Adrenal gland (tissue), 12 donors: ENCODE data around the gene ZSWIM9. TPM values are rescaled to one million over a fixed set of nuclear protein-coding genes. Genes with fewer than 3 reads are reported as not detected.
"Not testable (repeated sequence)": the region's sequence is repeated elsewhere in the genome, so short reads cannot be mapped to it uniquely, and the experiment has no call there.

Experiments used
- DNase-seq, 7 donors: peaks; one replicate each; pipeline ENCODE4 v3.0.0-alpha.2; 2019 to 2020
- H3K27ac ChIP-seq, 5 donors: fragments of 200-600 bp; sonication (generic) in 4 of 5; 1 replicate in 3 of 5; 2 replicates in 2 of 5; pipeline versions ENCODE4 v1.5.1 to v1.8.0; 2016 to 2020; ENCODE audit warnings: mild to moderate bottlenecking in 1 of 5
- H3K27me3 ChIP-seq: fragments of 200-600 bp; 2 replicates; pipeline ENCODE4 v1.8.0; 2021
- H3K36me3 ChIP-seq, 2 donors: fragments of 200-600 bp; replicated peaks in 1 of 2; 1 replicate in 1 of 2; 2 replicates in 1 of 2; pipeline versions ENCODE4 v1.5.1 to v1.8.0; 2018 to 2022
- H3K4me1 ChIP-seq, 2 donors: fragments of 200-600 bp; replicated peaks in 1 of 2; 1 replicate in 1 of 2; 2 replicates in 1 of 2; pipeline versions ENCODE4 v1.5.1 to v1.8.0; 2018 to 2021
- H3K4me3 ChIP-seq, 4 donors: fragments of 200-600 bp; sonication (generic) in 3 of 4; one replicate each; pipeline ENCODE4 v1.5.1; 2016 to 2018
- H3K9me3 ChIP-seq, 3 donors: fragments of 200-600 bp; sonication (generic) in 1 of 3; replicated peaks in 1 of 3; 1 replicate in 2 of 3; 2 replicates in 1 of 3; pipeline versions ENCODE4 v1.5.1 to v1.8.0; 2016 to 2021
- POLR2A ChIP-seq, 2 donors: fragments of 450-650 bp; IDR thresholded peaks; one replicate each; pipeline ENCODE4 v1.6.1; 2017; ENCODE audit warnings: antibody characterized with exemption in 2 of 2, mild to moderate bottlenecking in 2 of 2, moderate library complexity in 1 of 2
- WGBS, 4 donors: extraction: QIAGEN DNeasy Blood & Tissue Kit in 2 of 4; methylation state at CpG; one replicate each; pipeline versions ENCODE4 v1.1.5 to v1.1.7; 2013 to 2017; 5-methylcytosine and 5-hydroxymethylcytosine counted together
- intact Hi-C, 2 donors: fragments of 100-400 bp; cut with DNase I; formaldehyde crosslinking; loops; one replicate each; pipeline versions ENCODE4 v1.14.1 to v1.15.0; 2022 to 2023
- polyA plus RNA-seq, 3 donors: library from polyadenylated mRNA; stranded (reverse); fragments of 200-250 nt in 2 of 3; fragments of 350-450 nt in 1 of 3; fragmentation: Illumina TruSeq in 1 of 3; extraction: RNeasy Lipid Tissue Mini Kit (QIAGEN cat#74804) in 1 of 3; gene quantifications; one replicate each; pipeline ENCODE4 v1.2.3, GENCODE V29; 2013 to 2014
- total RNA-seq, 9 donors: library from RNA; depleted of rRNA in 4 of 9; stranded (reverse); fragments of >200 nt in 4 of 9; fragments of 120-200 nt in 1 of 9; fragmentation: NEBNext Ultra II Directional in 1 of 9; extraction: Animal tissue kit (Norgen Biotek cat#: 25700) in 1 of 9; gene quantifications; one replicate each; pipeline versions ENCODE4 v1.1.0 to v1.2.4, GENCODE V29; 2013 to 2023
- TF ChIP-seq, protein P1 (sequence below), 6 experiments: fragments of 450-650 bp in 4 of 6; fragments of 200-600 bp in 2 of 6; sonication (generic) in 1 of 6; IDR thresholded peaks; 1 replicate in 5 of 6; 2 replicates in 1 of 6; pipeline versions ENCODE4 v1.5.1 to v1.8.0; 2016 to 2021; ENCODE audit warnings: antibody characterized with exemption in 6 of 6, mild to moderate bottlenecking in 2 of 6, moderate library complexity in 1 of 6
- donor health status: healthy with polysubstance abuse.
- donor health status: Bipolar disorder and iron deficiency.
- donor health status: DM: yes; HTN: yes; CAD: no.
- donor health status: DM: no; HTN: no; CAD: no.
- donor health status: DM: no; HTN: no; CAD: no.
- donor health status: DM: yes; HTN: yes; CAD: no.

ZSWIM9 gene
- total and polyA plus RNA-seq, 12 donors, result 0.52 to 8.0 (median 3.8) TPM

DNA sequence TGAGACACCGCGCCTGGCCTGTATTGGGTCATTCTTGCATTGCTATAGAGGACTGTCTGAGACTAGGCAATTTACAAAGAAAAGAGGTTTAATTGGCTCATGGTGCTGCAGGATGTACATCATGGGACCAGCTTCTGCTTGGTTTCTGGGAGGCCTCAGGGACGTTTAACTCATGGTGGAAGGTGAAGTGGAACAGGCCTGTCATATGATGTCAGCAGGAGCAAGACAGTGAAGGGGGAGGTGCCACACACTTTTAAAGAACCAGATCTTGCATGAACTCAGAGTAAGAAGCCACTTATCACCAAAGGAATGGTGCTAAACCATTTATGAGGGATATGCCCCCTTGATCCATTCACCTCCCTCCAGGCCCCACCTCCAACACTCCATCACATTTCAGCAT is 66.6 kb downstream of the ZSWIM9 start:
- TF ChIP-seq, protein P1, sequence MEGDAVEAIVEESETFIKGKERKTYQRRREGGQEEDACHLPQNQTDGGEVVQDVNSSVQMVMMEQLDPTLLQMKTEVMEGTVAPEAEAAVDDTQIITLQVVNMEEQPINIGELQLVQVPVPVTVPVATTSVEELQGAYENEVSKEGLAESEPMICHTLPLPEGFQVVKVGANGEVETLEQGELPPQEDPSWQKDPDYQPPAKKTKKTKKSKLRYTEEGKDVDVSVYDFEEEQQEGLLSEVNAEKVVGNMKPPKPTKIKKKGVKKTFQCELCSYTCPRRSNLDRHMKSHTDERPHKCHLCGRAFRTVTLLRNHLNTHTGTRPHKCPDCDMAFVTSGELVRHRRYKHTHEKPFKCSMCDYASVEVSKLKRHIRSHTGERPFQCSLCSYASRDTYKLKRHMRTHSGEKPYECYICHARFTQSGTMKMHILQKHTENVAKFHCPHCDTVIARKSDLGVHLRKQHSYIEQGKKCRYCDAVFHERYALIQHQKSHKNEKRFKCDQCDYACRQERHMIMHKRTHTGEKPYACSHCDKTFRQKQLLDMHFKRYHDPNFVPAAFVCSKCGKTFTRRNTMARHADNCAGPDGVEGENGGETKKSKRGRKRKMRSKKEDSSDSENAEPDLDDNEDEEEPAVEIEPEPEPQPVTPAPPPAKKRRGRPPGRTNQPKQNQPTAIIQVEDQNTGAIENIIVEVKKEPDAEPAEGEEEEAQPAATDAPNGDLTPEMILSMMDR (IDR thresholded peaks at IDR 0.05), result no peak
- no peak for TF ChIP-seq POLR2A (IDR thresholded peaks at IDR 0.05)
- peaks cover 0 to 33% of the 10 kb centered on the region in 2 donors for H3K36me3 ChIP-seq
- H3K4me1 ChIP-seq, result no peaks in the 10 kb centered on the region

DNA sequence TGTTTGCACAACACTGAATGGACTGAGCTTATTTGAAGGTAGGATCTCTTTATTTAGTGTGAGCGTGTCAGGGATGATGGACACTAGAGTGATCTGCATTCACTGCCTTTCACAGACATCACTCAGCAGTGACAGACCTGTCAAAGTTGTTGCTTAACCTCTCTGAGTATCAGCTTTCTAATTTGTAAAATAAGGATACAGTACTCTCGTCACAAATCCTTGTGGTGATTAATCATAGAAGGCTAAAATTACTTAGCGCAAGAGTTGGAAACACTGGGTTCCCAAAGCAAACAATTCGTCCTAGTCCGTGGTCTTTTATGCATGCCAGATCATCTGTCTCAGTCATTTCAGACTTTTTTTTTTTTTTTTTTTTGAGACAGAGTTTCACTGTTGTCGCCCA is 68.6 kb downstream of the ZSWIM9 start:
- intact Hi-C loops, result no loop called here
- Histone ChIP-seq H3K9me3 (no peaks in the 10 kb centered on the region), H3K36me3 (peaks cover 0 to 13% of the 10 kb centered on the region in 2 donors), H3K27me3 (no peaks in the 10 kb centered on the region), H3K4me1 (no peaks in the 10 kb centered on the region), H3K27ac (no peak overlapping the region), H3K4me3 (no peak overlapping the region)
- WGBS, 4 donors, result 81 to 95% (median 87%) methylated on average over 6 of the region's 6 CpGs
- TF ChIP-seq, protein P1 (IDR thresholded peaks at IDR 0.05), result no peak
- no peak for TF ChIP-seq POLR2A (IDR thresholded peaks at IDR 0.05)
- DNase-seq, result no peak

More for the DNA sequence above, 66.6 kb downstream of the ZSWIM9 start:
- intact Hi-C loops, result no loop called here
- no peaks in the 10 kb centered on the region for H3K9me3 ChIP-seq
- 65 to 85% (median 80%) methylated on average over 3 of the region's 3 CpGs for WGBS, 4 donors
- no peak overlapping the region for H3K4me3 ChIP-seq
- no peaks in the 10 kb centered on the region for H3K27me3 ChIP-seq
- H3K27ac ChIP-seq, result no peak overlapping the region
- DNase-seq, result no peak

DNA sequence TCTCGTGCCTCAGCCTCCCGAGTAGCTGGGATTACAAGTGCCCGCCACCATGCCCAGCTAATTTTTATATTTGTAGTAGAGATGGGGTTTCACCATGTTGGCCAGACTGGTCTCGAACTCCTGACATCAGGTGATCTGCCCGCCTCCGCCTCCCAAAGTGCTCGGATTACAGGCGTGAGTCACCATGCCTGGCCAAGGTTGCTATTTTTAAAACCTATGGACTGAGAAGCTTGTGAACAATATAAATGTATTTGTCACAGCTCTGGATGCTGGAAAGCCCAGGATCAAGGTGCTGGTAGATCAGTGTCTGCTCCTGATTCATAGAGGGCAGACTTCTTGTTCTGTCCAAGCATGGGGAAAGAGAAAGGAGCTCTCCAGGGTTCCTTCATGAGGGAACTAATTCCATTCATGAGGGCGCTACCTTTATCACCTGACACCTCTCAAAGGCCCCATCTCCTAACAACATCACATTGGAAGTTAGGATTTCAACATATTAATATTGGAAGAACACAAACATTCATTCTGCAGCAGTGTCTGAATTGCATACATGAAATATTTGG is 69.2 kb downstream of the ZSWIM9 start:
- no peak overlapping the region for H3K27ac ChIP-seq
- intact Hi-C loops, result no loop called here
- peaks cover 0 to 11% of the 10 kb centered on the region in 2 donors for H3K36me3 ChIP-seq
- peaks cover 0 to 3% of the 10 kb centered on the region in 2 donors for H3K4me1 ChIP-seq
- no peak for DNase-seq
- no peak overlapping the region for H3K4me3 ChIP-seq
- no peaks in the 10 kb centered on the region for H3K27me3 ChIP-seq
- H3K9me3 ChIP-seq, result no peaks in the 10 kb centered on the region
- WGBS, 4 donors, result 90 to 94% (median 91%) methylated on average over 9 of the region's 9 CpGs
- no peak for TF ChIP-seq POLR2A (IDR thresholded peaks at IDR 0.05)
- TF ChIP-seq, protein P1 (IDR thresholded peaks at IDR 0.05), result no peak

DNA sequence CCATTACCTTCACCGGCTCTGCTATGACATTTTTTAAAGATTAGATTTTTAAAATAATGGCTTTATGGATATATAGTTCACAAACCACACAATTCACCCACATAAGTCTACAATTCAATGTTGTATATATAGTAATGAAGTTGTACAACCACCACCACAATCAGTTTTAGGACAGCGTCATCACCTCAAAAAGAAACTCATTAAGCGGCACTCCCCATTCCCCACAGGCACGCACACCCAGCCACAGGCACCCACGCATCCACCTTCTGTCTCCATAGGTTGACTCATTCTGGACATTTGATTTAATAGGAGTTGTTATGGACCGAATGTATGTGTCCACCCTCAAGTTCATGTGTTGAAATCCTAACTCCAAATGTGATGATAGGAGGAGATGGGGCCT is 71.3 kb downstream of the ZSWIM9 start:
- 94 to 100% (median 97%) methylated on average over 6 of the region's 6 CpGs for WGBS, 4 donors
- H3K4me1 ChIP-seq, DNase-seq, intact Hi-C loops, H3K27me3 ChIP-seq, H3K4me3 ChIP-seq, H3K9me3 ChIP-seq, H3K27ac ChIP-seq: not testable (repeated sequence)
- H3K36me3 ChIP-seq, result peaks cover 0 to 11% of the 10 kb centered on the region in 2 donors

DNA sequence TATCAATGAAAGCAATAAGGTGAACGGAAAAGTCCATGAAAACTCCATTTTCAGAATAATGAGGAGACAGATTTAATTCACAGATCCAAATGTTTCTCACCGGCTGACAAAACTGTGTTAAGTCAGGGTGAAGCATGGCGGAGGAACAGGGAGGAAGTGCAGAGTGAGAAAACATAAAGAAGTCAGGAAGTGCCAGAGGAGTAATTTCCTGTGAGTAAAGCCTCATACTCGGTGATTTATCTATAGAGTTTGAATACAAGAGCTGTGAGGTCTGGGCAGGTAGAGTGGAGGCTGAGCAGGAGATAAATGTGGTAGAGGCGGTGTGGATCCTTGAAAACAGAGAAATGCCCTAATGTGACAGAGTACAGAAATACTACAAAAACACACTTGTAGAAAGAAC is 73.8 kb downstream of the ZSWIM9 start:
- Histone ChIP-seq H3K9me3 (no peaks in the 10 kb centered on the region), H3K27me3 (no peaks in the 10 kb centered on the region), H3K36me3 (no peaks in the 10 kb centered on the region), H3K27ac (no peak overlapping the region), H3K4me1 (peaks cover 0 to 9% of the 10 kb centered on the region in 2 donors), H3K4me3 (no peak overlapping the region)
- no peak for TF ChIP-seq POLR2A (IDR thresholded peaks at IDR 0.05)
- TF ChIP-seq, protein P1 (IDR thresholded peaks at IDR 0.05), result no peak
- no peak for DNase-seq
- intact Hi-C loops, result no loop called here
- WGBS, 4 donors, result 57 to 69% (median 63%) methylated on average over 5 of the region's 5 CpGs
